ENCODE measurements around the gene MAP2K6. TPM values are rescaled to one million over a fixed set of nuclear protein-coding genes. Genes with fewer than 3 reads are reported as not detected.

The MAP2K6 gene
- 10.2 TPM for polyA plus RNA-seq (2013, experiment 1 of 2)
- 11.8 TPM for polyA plus RNA-seq (2013, experiment 2 of 2)

GRCh38 chr17:69414408-69415274 is at the start of gene MAP2K6:
Gene MAP2K6, plus strand, starts transcription at chr17:69414697. Its CDS starts 288 bp downstream, at chr17:69414985.
- Histone ChIP-seq H3K36me3 (ENCODE audit: control insufficient read depth, insufficient read depth, low read length) (no peaks in the 10 kb centered on the region), H3K4me3 (ENCODE audit: extremely low read depth, insufficient read depth, low read length, poor library complexity, severe bottlenecking) (peak within 1 kb of the TSS; percentile 44), H3K4me1 (ENCODE audit: control insufficient read depth, insufficient read depth, low read length, poor library complexity, severe bottlenecking) (peaks cover 22% of the 10 kb centered on the region), H3K27ac (ENCODE audit: low read depth, low read length, severe bottlenecking) (peak within 1 kb of the TSS; percentile 62), H3K9me3 (ENCODE audit: control insufficient read depth, low read length) (no peaks in the 10 kb centered on the region)
- 5 to 7% methylated on average over 26 to 27 of the region's 27 CpGs for WGBS, 2 experiments (ENCODE audit: insufficient coverage in 2 of 2)

GRCh38 chr17:69367298-69367697 is 47.2 kb upstream of the MAP2K6 start:
- Histone ChIP-seq H3K4me1 (ENCODE audit: control insufficient read depth, insufficient read depth, low read length, poor library complexity, severe bottlenecking) (no peaks in the 10 kb centered on the region), H3K9me3 (ENCODE audit: control insufficient read depth, low read length) (no peaks in the 10 kb centered on the region), H3K4me3 (ENCODE audit: extremely low read depth, insufficient read depth, low read length, poor library complexity, severe bottlenecking) (no peak overlapping the region), H3K27ac (ENCODE audit: low read depth, low read length, severe bottlenecking) (no peak overlapping the region), H3K36me3 (ENCODE audit: control insufficient read depth, insufficient read depth, low read length) (no peaks in the 10 kb centered on the region)
- WGBS, 2 experiments (ENCODE audit: insufficient coverage in 2 of 2): 100% methylated on average over 2 of the region's 3 CpGs; no CpG with 5 or more reads in 1 of the 2 experiments

- WGBS, 2 experiments (ENCODE audit: insufficient coverage in 2 of 2): no CpG with 5 or more reads among the region's 2 CpGs
- Histone ChIP-seq H3K9me3 (ENCODE audit: control insufficient read depth, low read length) (no peaks in the 10 kb centered on the region), H3K4me1 (ENCODE audit: control insufficient read depth, insufficient read depth, low read length, poor library complexity, severe bottlenecking) (no peaks in the 10 kb centered on the region), H3K27ac (ENCODE audit: low read depth, low read length, severe bottlenecking) (no peak overlapping the region), H3K36me3 (ENCODE audit: control insufficient read depth, insufficient read depth, low read length) (no peaks in the 10 kb centered on the region), H3K4me3 (ENCODE audit: extremely low read depth, insufficient read depth, low read length, poor library complexity, severe bottlenecking) (no peak overlapping the region)
These were observed 41.4 kb upstream of the MAP2K6 start for GRCh38 chr17:69373069-69373468.

- Histone ChIP-seq H3K9me3 (ENCODE audit: control insufficient read depth, low read length) (no peaks in the 10 kb centered on the region), H3K27ac (ENCODE audit: low read depth, low read length, severe bottlenecking) (no peak overlapping the region), H3K36me3 (ENCODE audit: control insufficient read depth, insufficient read depth, low read length) (no peaks in the 10 kb centered on the region), H3K4me1 (ENCODE audit: control insufficient read depth, insufficient read depth, low read length, poor library complexity, severe bottlenecking) (no peaks in the 10 kb centered on the region), H3K4me3 (ENCODE audit: extremely low read depth, insufficient read depth, low read length, poor library complexity, severe bottlenecking) (no peak overlapping the region)
- WGBS, 2 experiments (ENCODE audit: insufficient coverage in 2 of 2): 88% methylated on average over 2 of the region's 2 CpGs; no CpG with 5 or more reads in 1 of the 2 experiments
These were observed 39.3 kb upstream of the MAP2K6 start for GRCh38 chr17:69375229-69375628.

GRCh38 chr17:69388822-69389442 is 25.6 kb upstream of the MAP2K6 start:
- WGBS, 2 experiments (ENCODE audit: insufficient coverage in 2 of 2): no CpG with 5 or more reads among the region's 7 CpGs
- no peak overlapping the region for H3K4me3 ChIP-seq (ENCODE audit: extremely low read depth, insufficient read depth, low read length, poor library complexity, severe bottlenecking)
- no peak overlapping the region for H3K27ac ChIP-seq (ENCODE audit: low read depth, low read length, severe bottlenecking)
- H3K36me3 ChIP-seq (ENCODE audit: control insufficient read depth, insufficient read depth, low read length): no peaks in the 10 kb centered on the region
- H3K4me1 ChIP-seq (ENCODE audit: control insufficient read depth, insufficient read depth, low read length, poor library complexity, severe bottlenecking): no peaks in the 10 kb centered on the region
- H3K9me3 ChIP-seq (ENCODE audit: control insufficient read depth, low read length): no peaks in the 10 kb centered on the region

GRCh38 chr17:69390795-69391501 is 23.5 kb upstream of the MAP2K6 start:
- Histone ChIP-seq H3K9me3 (ENCODE audit: control insufficient read depth, low read length) (no peaks in the 10 kb centered on the region), H3K36me3 (ENCODE audit: control insufficient read depth, insufficient read depth, low read length) (no peaks in the 10 kb centered on the region), H3K4me3 (ENCODE audit: extremely low read depth, insufficient read depth, low read length, poor library complexity, severe bottlenecking) (no peak overlapping the region), H3K4me1 (ENCODE audit: control insufficient read depth, insufficient read depth, low read length, poor library complexity, severe bottlenecking) (no peaks in the 10 kb centered on the region), H3K27ac (ENCODE audit: low read depth, low read length, severe bottlenecking) (no peak overlapping the region)
- 91 to 94% methylated on average over 10 to 12 of the region's 15 CpGs for WGBS, 2 experiments (ENCODE audit: insufficient coverage in 2 of 2)

GRCh38 chr17:69401251-69401650 is 13.2 kb upstream of the MAP2K6 start:
- no peaks in the 10 kb centered on the region for H3K9me3 ChIP-seq (ENCODE audit: control insufficient read depth, low read length)
- H3K4me1 ChIP-seq (ENCODE audit: control insufficient read depth, insufficient read depth, low read length, poor library complexity, severe bottlenecking): no peaks in the 10 kb centered on the region
- H3K36me3 ChIP-seq (ENCODE audit: control insufficient read depth, insufficient read depth, low read length): no peaks in the 10 kb centered on the region
- no peak overlapping the region for H3K4me3 ChIP-seq (ENCODE audit: extremely low read depth, insufficient read depth, low read length, poor library complexity, severe bottlenecking)
- H3K27ac ChIP-seq (ENCODE audit: low read depth, low read length, severe bottlenecking): no peak overlapping the region
- 67 to 100% methylated on average over 2 to 3 of the region's 3 CpGs for WGBS, 2 experiments (ENCODE audit: insufficient coverage in 2 of 2)

- Histone ChIP-seq H3K36me3 (ENCODE audit: control insufficient read depth, insufficient read depth, low read length) (no peaks in the 10 kb centered on the region), H3K9me3 (ENCODE audit: control insufficient read depth, low read length) (no peaks in the 10 kb centered on the region), H3K27ac (ENCODE audit: low read depth, low read length, severe bottlenecking) (no peak overlapping the region), H3K4me3 (ENCODE audit: extremely low read depth, insufficient read depth, low read length, poor library complexity, severe bottlenecking) (no peak overlapping the region), H3K4me1 (ENCODE audit: control insufficient read depth, insufficient read depth, low read length, poor library complexity, severe bottlenecking) (no peaks in the 10 kb centered on the region)
- 92 to 93% methylated on average over 3 to 4 of the region's 7 CpGs for WGBS, 2 experiments (ENCODE audit: insufficient coverage in 2 of 2)
These were observed 12.4 kb upstream of the MAP2K6 start for GRCh38 chr17:69402052-69402451.

GRCh38 chr17:69404399-69404798 is 10.1 kb upstream of the MAP2K6 start:
- H3K36me3 ChIP-seq (ENCODE audit: control insufficient read depth, insufficient read depth, low read length): no peaks in the 10 kb centered on the region
- no peak overlapping the region for H3K27ac ChIP-seq (ENCODE audit: low read depth, low read length, severe bottlenecking)
- WGBS, 2 experiments (ENCODE audit: insufficient coverage in 2 of 2): 89 to 94% methylated on average over 3 of the region's 5 CpGs
- H3K4me3 ChIP-seq (ENCODE audit: extremely low read depth, insufficient read depth, low read length, poor library complexity, severe bottlenecking): no peak overlapping the region
- no peaks in the 10 kb centered on the region for H3K4me1 ChIP-seq (ENCODE audit: control insufficient read depth, insufficient read depth, low read length, poor library complexity, severe bottlenecking)
- H3K9me3 ChIP-seq (ENCODE audit: control insufficient read depth, low read length): no peaks in the 10 kb centered on the region

- H3K9me3 ChIP-seq (ENCODE audit: control insufficient read depth, low read length): no peaks in the 10 kb centered on the region
- 96 to 100% methylated on average over 4 of the region's 5 CpGs for WGBS, 2 experiments (ENCODE audit: insufficient coverage in 2 of 2)
- no peaks in the 10 kb centered on the region for H3K36me3 ChIP-seq (ENCODE audit: control insufficient read depth, insufficient read depth, low read length)
- H3K27ac ChIP-seq (ENCODE audit: low read depth, low read length, severe bottlenecking): no peak overlapping the region
- H3K4me3 ChIP-seq (ENCODE audit: extremely low read depth, insufficient read depth, low read length, poor library complexity, severe bottlenecking): no peak overlapping the region
- no peaks in the 10 kb centered on the region for H3K4me1 ChIP-seq (ENCODE audit: control insufficient read depth, insufficient read depth, low read length, poor library complexity, severe bottlenecking)
These were observed 9.4 kb upstream of the MAP2K6 start for GRCh38 chr17:69405096-69405495.
